Activated CD4-positive, alpha-beta memory T cell treated with anti-CD3 and anti-CD28 coated beads for 36 hours (primary cell): ENCODE results near the gene NKAIN2. TPM values are rescaled to one million over a fixed set of nuclear protein-coding genes. Genes with fewer than 3 reads are reported as not detected.

Source experiments
- CTCF ChIA-PET: fragments of 350-600 bp; sonication (Branson Sonifier 250); formaldehyde crosslinking; loops from one replicate; lab custom pipeline; 2021; ENCODE audit warnings: antibody characterized with exemption, inconsistent platforms; lab: Charles Lee
- POLR2A ChIA-PET: fragments of 350-600 bp; sonication (Branson Sonifier 250); formaldehyde crosslinking; loops from one replicate; lab custom pipeline; 2021; ENCODE audit warnings: antibody characterized with exemption; lab: Charles Lee
- DNase-seq: peaks from one replicate; pipeline ENCODE4 v3.0.0-alpha.2; 2020
- H3K27ac Mint-ChIP-seq: one replicate; pipeline ENCODE4 v1.8.0; 2021; ENCODE audit warnings: mixed read lengths
- H3K27me3 Mint-ChIP-seq: one replicate; pipeline ENCODE4 v1.8.0; 2021; ENCODE audit warnings: mixed read lengths
- H3K36me3 Mint-ChIP-seq: one replicate; pipeline ENCODE4 v1.8.0; 2021; ENCODE audit warnings: mixed read lengths
- H3K4me1 Mint-ChIP-seq: one replicate; pipeline ENCODE4 v1.8.0; 2021; ENCODE audit warnings: low read depth, mixed read lengths
- H3K4me3 Mint-ChIP-seq: one replicate; pipeline ENCODE4 v1.8.0; 2021; ENCODE audit warnings: mild to moderate bottlenecking, mixed read lengths
- H3K9me3 Mint-ChIP-seq: one replicate; pipeline ENCODE4 v1.8.0; 2021; ENCODE audit warnings: mixed read lengths
- intact Hi-C: fragments of 100-400 bp; cut with micrococcal nuclease; formaldehyde crosslinking; loops from one replicate; pipeline ENCODE4 v1.15.1; 2023
- total RNA-seq, 2 experiments: library from RNA; stranded (reverse); gene quantifications; one replicate each; pipeline ENCODE4 v1.2.3, GENCODE V29; 2021

NKAIN2 gene
- total RNA-seq, 2 experiments from 2014 or later, result not detected

DNA sequence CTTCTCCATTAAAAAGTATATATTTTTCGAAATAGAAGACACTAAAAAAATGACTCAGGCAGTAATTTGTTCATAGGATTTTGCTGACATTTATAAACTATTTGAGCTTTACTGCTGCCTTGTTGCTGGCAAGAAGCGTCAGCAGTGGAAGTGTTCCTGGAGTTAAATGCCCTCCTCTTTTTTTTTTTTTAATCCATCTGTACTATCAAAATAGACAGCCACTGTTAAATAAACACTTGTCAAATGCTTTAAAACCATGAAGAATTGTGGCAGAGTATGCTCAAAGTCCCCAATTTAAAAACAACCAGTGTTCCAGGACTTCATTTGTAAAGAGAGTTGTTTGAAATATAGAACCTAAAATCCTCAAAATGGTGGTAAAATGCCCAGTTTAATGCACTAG, 253.8 kb downstream of the NKAIN2 start:
- POLR2A ChIA-PET, result no interaction called here
- Mint-ChIP-seq H3K9me3 (no peaks in the 10 kb centered on the region), H3K27ac (no peak overlapping the region), H3K27me3 (no peaks in the 10 kb centered on the region), H3K36me3 (no peaks in the 10 kb centered on the region), H3K4me3 (no peak overlapping the region), H3K4me1 (no peaks in the 10 kb centered on the region)
- intact Hi-C loops, result no loop called here
- CTCF ChIA-PET, result interaction anchor here (0.7 kb wide), 1 partner anchor 811 kb away, joined by 3 read pairs; no protein-coding TSS in a partner anchor
- no peak for DNase-seq

DNA sequence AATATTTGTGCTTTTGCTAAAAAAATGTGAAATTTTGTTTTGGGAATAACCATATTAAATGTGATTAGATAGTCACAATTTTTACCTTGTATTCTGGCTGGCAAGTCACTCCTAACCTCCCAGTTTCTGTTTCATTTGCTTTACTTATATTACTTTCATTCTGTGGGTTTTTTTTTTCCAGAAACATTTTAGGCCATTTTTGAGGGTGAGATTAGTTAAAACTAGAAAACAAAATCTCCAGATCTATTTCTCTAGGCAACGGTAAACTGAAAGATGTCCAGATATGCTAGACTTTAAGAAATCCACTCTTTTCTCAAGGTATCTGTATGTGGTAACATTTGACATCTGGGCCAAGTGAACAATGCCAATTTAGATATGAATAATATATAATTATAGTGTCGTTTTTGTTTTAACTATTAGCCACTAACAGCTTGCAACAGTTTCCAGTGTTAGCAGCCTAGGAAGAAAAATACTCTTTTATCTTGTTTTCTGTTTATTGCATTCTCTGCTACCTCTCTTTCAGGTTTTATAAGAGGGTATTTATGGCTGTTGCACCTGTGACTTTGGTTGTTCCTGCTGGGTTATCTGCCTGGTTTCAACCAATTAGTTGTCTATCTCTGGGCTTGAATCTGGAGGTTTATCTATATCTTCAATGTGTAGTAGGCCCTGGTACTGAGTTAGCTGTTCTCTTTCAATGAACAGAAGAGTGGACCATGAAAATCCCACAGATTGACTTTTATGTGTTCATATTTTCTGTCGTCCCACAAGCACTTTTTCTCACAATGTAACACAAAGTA, 260.9 kb downstream of the NKAIN2 start:
- no peaks in the 10 kb centered on the region for H3K4me1 Mint-ChIP-seq
- intact Hi-C loops, result no loop called here

DNA sequence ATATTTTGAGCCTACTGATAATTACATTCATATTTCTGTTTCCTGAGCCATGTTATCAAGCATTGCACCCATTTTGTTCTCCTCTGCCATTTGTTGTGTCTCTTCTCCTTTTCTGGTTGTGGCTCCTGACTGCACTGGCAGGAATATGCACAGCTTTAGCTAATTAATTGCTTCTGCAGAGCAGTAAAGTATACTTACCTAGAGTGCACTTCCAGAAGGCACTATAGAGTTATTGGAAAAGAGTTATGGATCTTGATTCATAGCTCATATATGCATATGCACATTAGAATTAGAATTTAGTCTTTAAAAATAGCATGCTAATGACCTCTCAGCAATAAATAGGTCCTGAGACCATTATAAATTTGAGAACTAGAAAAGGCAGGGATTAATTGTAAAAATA, 262.6 kb downstream of the NKAIN2 start:
- no peak overlapping the region for H3K27ac Mint-ChIP-seq
- DNase-seq, result no peak
- no peaks in the 10 kb centered on the region for H3K9me3 Mint-ChIP-seq
- CTCF ChIA-PET, result no interaction called here
- H3K4me3 Mint-ChIP-seq, result no peak overlapping the region
- no peaks in the 10 kb centered on the region for H3K27me3 Mint-ChIP-seq
- H3K36me3 Mint-ChIP-seq, result no peaks in the 10 kb centered on the region
- POLR2A ChIA-PET, result no interaction called here
- no peaks in the 10 kb centered on the region for H3K4me1 Mint-ChIP-seq
- intact Hi-C loops, result no loop called here

More for the DNA sequence above, 260.9 kb downstream of the NKAIN2 start:
- Mint-ChIP-seq H3K27me3 (no peaks in the 10 kb centered on the region), H3K36me3 (no peaks in the 10 kb centered on the region), H3K27ac (no peak overlapping the region), H3K4me3 (no peak overlapping the region), H3K9me3 (no peaks in the 10 kb centered on the region)
- ChIA-PET POLR2A (no interaction called here), CTCF (no interaction called here)
- DNase-seq, result no peak

DNA sequence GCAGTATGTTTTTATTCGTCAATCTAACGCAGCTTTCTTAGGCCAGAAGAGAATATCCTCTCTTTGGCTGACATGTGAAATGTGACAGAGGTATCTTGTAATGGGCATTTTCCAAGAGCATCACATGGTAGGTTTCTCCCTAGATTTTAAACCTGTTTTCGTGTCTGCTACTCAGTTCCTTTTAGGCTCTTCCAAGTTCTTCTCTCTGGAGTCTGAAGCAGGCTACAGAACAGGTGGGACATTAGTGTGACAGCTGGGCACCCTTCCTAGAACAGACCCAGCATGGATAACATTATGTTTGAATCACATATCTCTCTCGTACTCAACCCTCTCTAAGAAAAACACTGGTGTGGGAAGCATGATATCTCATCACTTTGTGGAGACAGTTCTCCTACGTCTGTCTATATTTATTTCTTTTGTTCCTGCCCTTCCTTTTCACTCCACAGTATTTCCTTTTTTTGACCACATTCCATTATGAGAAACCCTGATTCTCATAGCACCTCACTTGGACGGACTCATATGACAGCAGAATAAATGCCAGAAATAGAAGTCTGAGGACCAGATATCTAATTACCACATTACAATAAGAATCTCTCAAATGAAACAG, 263.4 kb downstream of the NKAIN2 start:
- CTCF ChIA-PET, result no interaction called here
- H3K4me1 Mint-ChIP-seq, result no peaks in the 10 kb centered on the region
- H3K9me3 Mint-ChIP-seq, result no peaks in the 10 kb centered on the region
- H3K27ac Mint-ChIP-seq, result no peak overlapping the region
- no peak overlapping the region for H3K4me3 Mint-ChIP-seq
- DNase-seq, result no peak
- no peaks in the 10 kb centered on the region for H3K36me3 Mint-ChIP-seq
- intact Hi-C loops, result no loop called here
- no peaks in the 10 kb centered on the region for H3K27me3 Mint-ChIP-seq
- POLR2A ChIA-PET, result no interaction called here

DNA sequence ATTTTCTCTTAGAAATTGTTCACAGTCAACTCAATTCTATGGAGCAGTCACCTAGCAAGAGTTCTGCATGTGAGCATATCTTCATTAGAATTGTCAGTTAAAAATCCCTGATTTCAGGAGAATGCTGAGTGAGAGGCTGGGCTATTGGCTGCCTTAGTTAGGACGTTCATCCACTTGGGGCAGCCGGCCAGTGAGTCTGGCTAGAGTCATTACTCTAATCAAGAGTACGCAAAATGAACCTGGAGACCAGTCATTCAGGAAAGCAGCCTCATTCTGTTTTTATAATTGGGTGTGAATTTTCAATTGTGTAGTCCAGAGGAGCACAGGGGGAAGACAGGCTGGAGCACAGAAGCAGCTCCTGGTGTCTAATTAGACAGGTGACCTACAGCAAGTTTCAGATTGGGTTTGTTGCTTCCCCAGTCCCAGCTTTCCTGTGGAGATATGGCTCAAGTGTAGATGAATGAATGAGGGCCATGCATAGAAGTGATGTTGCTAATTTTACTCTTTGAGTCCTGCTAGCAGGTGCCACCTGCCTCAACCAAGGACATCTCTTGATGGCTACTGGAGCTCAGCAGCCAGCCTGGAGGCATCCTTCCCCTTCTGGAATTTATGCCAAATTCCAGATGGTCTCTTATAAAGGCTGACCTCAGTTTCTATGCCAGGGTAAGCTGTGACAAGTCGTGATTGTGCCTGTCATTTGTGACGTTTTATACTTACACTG, 265.7 kb downstream of the NKAIN2 start:
- Mint-ChIP-seq H3K27ac (no peak overlapping the region), H3K36me3 (no peaks in the 10 kb centered on the region), H3K27me3 (no peaks in the 10 kb centered on the region), H3K9me3 (peaks cover 4% of the 10 kb centered on the region), H3K4me1 (no peaks in the 10 kb centered on the region), H3K4me3 (no peak overlapping the region)
- ChIA-PET POLR2A (no interaction called here), CTCF (no interaction called here)
- no peak for DNase-seq
- intact Hi-C loops, result no loop called here

DNA sequence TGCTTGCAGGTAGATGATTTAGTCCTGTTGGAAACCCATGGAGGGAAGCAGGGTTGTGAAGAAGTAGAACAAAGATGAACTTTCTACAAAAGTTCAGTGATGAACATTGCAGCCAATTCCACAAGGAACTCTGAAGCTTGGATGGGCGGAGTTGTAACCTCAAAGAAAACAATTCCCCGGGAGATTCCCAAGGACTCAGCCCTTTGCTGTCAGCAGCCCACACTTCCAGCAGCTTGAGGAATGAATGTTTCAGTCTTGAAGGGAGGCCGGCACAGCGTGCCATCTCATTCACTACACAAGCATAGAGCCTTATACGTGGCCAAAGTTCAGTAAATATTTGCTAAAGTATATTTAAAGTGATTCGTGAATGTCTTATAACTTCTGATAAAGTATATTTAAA, 269.4 kb downstream of the NKAIN2 start:
- Mint-ChIP-seq H3K36me3 (no peaks in the 10 kb centered on the region), H3K9me3 (peaks cover 7% of the 10 kb centered on the region), H3K27me3 (no peaks in the 10 kb centered on the region), H3K4me1 (no peaks in the 10 kb centered on the region), H3K4me3 (no peak overlapping the region), H3K27ac (no peak overlapping the region)
- ChIA-PET CTCF (no interaction called here), POLR2A (no interaction called here)
- DNase-seq, result no peak
- intact Hi-C loops, result no loop called here

DNA sequence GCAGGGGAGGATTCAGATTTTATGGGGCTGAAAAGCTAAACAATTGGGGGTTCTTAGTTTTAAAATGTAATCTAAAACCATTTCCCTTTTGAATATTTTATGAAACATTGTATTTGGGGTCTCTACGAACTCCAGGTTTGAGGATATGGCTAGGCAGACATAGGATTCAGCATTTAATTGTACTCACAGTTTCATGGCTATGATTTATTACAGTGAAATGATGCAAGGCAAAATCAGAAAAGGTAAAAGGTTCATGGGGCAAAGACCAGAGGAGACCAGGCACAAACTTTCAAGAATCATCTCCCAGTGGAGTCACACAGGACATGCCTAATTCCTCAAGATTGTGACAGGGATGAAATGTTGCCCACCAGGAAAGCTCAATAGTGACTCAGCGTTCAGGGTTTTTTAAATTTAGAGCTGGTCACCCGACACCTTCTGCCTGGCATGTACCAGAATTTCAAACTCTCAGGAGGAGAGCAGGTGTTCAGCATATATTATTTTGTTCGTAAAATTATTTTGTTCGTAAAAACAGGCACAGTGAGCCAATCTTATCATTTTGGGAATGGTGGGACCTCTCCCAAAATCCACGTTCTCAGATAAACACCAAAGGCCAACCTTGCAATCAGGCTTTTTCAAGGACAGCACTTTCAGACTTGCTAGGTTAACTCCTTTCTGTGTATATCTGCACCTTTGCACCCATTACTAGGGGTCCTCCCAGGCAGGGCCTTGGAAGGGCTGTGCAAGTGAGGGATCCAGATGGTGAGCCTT, 270.3 kb downstream of the NKAIN2 start:
- CTCF ChIA-PET, result no interaction called here
- Mint-ChIP-seq H3K27me3 (no peaks in the 10 kb centered on the region), H3K9me3 (peaks cover 7% of the 10 kb centered on the region), H3K4me1 (no peaks in the 10 kb centered on the region), H3K27ac (no peak overlapping the region), H3K4me3 (no peak overlapping the region), H3K36me3 (no peaks in the 10 kb centered on the region)
- POLR2A ChIA-PET, result no interaction called here
- intact Hi-C loops, result no loop called here
- DNase-seq, result no peak

DNA sequence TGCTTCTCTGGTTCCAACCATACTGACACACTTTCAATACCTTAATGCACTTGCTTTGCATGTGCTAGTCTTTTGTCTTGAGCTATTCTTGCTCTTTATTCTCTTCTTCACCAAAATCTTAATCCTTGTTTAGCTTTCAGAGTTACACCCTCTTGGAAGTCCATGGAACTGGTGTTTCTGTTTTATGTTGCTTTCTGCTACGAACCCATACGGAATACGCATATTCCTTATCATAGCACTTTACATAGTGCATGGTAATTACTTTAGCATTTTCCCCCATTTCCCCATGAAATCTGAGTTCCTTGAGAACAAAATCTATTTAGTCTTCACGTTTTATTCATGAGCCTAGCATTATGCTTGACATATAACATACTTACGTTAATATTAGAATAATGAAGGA, 270.9 kb downstream of the NKAIN2 start:
- DNase-seq, result no peak
- intact Hi-C loops, result no loop called here
- Mint-ChIP-seq H3K4me3 (no peak overlapping the region), H3K9me3 (peaks cover 7% of the 10 kb centered on the region), H3K27ac (no peak overlapping the region), H3K36me3 (no peaks in the 10 kb centered on the region), H3K4me1 (no peaks in the 10 kb centered on the region), H3K27me3 (no peaks in the 10 kb centered on the region)
- CTCF ChIA-PET, result no interaction called here
- POLR2A ChIA-PET, result no interaction called here

DNA sequence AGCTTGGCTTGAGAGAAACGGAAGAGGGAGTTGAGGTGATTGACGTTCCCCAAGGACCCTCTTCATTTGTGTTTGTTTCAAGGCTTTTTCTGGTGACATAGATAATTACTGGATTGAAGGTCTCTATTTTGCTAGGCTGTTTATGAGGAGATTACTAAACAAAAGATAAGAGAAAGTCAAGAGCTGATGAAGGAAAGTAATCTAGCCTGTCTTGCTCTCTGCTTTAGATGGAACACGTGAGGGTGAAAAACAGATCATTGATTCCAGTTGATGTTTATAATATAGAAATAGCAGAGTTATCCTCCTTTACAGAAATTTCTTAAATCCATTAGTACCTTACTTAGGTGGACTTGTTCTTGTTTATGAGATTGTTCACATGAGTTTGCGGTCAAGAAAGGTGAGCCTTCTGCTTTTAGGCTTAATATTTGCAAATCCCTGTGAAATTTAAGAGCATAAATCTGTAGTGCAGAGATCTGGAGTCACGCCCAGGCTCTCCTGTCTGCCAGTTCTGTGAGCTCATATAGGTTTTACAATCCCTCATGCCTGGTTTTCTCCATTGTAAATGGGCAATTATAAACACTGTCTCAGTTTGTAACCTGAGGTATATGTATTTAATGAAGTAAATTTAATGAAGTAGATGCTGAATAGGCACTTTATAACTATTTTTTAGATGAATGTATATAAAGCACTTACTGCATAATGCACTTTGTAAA, 272.8 kb downstream of the NKAIN2 start:
- no peaks in the 10 kb centered on the region for H3K27me3 Mint-ChIP-seq
- DNase-seq, result no peak
- H3K4me3 Mint-ChIP-seq, result no peak overlapping the region
- H3K9me3 Mint-ChIP-seq, result peaks cover 7% of the 10 kb centered on the region
- intact Hi-C loops, result no loop called here
- H3K27ac Mint-ChIP-seq, result no peak overlapping the region
- H3K36me3 Mint-ChIP-seq, result no peaks in the 10 kb centered on the region
- no peaks in the 10 kb centered on the region for H3K4me1 Mint-ChIP-seq
- CTCF ChIA-PET, result no interaction called here
- POLR2A ChIA-PET, result no interaction called here

DNA sequence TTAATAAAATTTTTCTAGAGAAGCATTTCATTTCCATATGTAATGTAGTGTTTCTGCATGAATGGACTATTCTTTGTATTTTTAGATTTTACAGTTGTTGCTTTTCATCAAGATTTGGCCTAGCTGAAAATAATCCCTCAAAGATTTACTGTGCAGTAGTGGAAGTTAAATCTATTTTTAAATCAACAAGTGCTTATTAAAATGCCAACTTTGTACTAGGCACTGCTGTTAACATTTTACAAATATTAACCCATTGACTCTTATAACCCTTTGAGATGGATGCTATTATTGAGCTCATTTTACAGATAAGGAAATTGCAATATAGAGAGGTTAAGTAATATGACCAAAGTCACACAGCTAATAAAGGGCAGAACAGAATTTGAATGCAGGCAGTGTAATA, 274.5 kb downstream of the NKAIN2 start:
- CTCF ChIA-PET, result no interaction called here
- intact Hi-C loops, result no loop called here
- no peak for DNase-seq
- no peaks in the 10 kb centered on the region for H3K27me3 Mint-ChIP-seq
- no peak overlapping the region for H3K4me3 Mint-ChIP-seq
- no peaks in the 10 kb centered on the region for H3K36me3 Mint-ChIP-seq
- POLR2A ChIA-PET, result no interaction called here
- H3K9me3 Mint-ChIP-seq, result peaks cover 3% of the 10 kb centered on the region
- H3K4me1 Mint-ChIP-seq, result no peaks in the 10 kb centered on the region
- H3K27ac Mint-ChIP-seq, result no peak overlapping the region

DNA sequence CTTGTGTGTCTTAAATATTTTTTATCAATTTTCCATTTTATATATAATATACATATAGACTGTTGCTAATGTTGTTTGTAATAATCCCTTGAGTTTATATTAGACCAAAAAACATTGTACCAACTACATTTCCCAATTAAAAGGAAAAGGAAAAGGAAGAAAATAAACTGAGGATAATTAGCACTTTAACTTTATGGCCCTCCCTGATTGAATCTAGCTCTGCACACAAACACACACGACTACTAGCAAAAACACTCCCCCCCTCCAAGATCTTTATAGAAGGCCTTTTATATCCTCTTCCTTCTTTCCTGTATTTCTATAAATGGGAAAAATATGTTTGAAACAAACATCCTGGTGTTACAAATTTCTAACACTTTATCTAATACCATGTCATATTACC, 276.8 kb downstream of the NKAIN2 start:
- Mint-ChIP-seq H3K27me3 (no peaks in the 10 kb centered on the region), H3K4me1 (no peaks in the 10 kb centered on the region), H3K36me3 (no peaks in the 10 kb centered on the region), H3K4me3 (no peak overlapping the region), H3K27ac (no peak overlapping the region), H3K9me3 (no peaks in the 10 kb centered on the region)
- ChIA-PET POLR2A (no interaction called here), CTCF (no interaction called here)
- DNase-seq, result no peak
- intact Hi-C loops, result no loop called here

DNA sequence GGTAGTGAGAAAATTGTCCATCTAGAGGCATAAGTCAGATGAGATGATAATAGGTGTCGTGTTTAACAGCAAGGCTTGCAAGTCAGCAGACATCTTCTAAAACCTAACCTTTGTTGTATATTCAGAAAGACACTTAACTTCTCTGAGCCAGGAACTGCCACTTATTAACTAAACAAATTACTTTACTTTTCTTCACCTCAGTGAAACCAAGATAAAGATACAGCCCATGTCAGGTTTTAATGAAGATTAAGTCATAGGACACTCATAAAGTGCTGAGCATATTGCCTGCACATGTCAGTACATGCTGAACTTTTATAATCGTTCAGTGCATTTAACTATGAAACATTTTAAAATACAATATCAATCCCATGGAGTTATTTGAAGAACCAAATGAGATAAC, 286.8 kb downstream of the NKAIN2 start:
- Mint-ChIP-seq H3K4me3 (no peak overlapping the region), H3K27ac (no peak overlapping the region), H3K4me1 (no peaks in the 10 kb centered on the region), H3K36me3 (no peaks in the 10 kb centered on the region), H3K9me3 (peaks cover 4% of the 10 kb centered on the region), H3K27me3 (no peaks in the 10 kb centered on the region)
- no peak for DNase-seq
- CTCF ChIA-PET, result no interaction called here
- intact Hi-C loops, result no loop called here
- POLR2A ChIA-PET, result no interaction called here
